ENCODE data around the gene OR52N1.

- TF ChIP-seq POLR2A (IDR thresholded peaks at IDR 0.05) (no peak), CTCF (IDR thresholded peaks at IDR 0.05) (no peak), POLR2AphosphoS5 (IDR thresholded peaks at IDR 0.05) (no peak), EP300 (IDR thresholded peaks at IDR 0.05) (no peak)
These were observed 53.2 kb downstream of the OR52N1 start for GRCh38 chr11:5737670-5738392.

Data from sigmoid colon (tissue), 4 donors.